VCaP (cell line): Measurements from ENCODE around the gene SMYD3.
"Not testable (repeated sequence)": the region's sequence is repeated elsewhere in the genome, so short reads cannot be mapped to it uniquely, and the experiment has no call there.

Experiments used
- H3K27ac ChIP-seq: fragments of 450-650 bp; 2 replicates; pipeline ENCODE4 v1.5.1; 2017
- CTCF ChIP-seq: fragments of 450-650 bp; conservative IDR thresholded peaks from 2 replicates; pipeline ENCODE4 v1.5.1; 2017; ENCODE audit warnings: mild to moderate bottlenecking, moderate library complexity

Gene SMYD3

GRCh38 chr1:245742896-245743295, 764.2 kb downstream of the SMYD3 start:
- no peak overlapping the region for H3K27ac ChIP-seq
- no peak for TF ChIP-seq CTCF

GRCh38 chr1:245740336-245740735, 766.7 kb downstream of the SMYD3 start:
- not testable (repeated sequence) for H3K27ac ChIP-seq

GRCh38 chr1:245730801-245731200, 776.3 kb downstream of the SMYD3 start:
- H3K27ac ChIP-seq = no peak overlapping the region
- TF ChIP-seq CTCF = no peak

- not testable (repeated sequence) for H3K27ac ChIP-seq
Measured at GRCh38 chr1:245728035-245728434, 779.0 kb downstream of the SMYD3 start.

GRCh38 chr1:245721488-245721887, 785.6 kb downstream of the SMYD3 start:
- H3K27ac ChIP-seq = no peak overlapping the region
- TF ChIP-seq CTCF = no peak

- no peak for TF ChIP-seq CTCF
- H3K27ac ChIP-seq = no peak overlapping the region
Measured at GRCh38 chr1:245718951-245719350, 788.1 kb downstream of the SMYD3 start.

GRCh38 chr1:245718123-245718522, 789.0 kb downstream of the SMYD3 start:
- no peak for TF ChIP-seq CTCF
- H3K27ac ChIP-seq = no peak overlapping the region

- H3K27ac ChIP-seq = no peak overlapping the region
- TF ChIP-seq CTCF = no peak
Measured at GRCh38 chr1:245717611-245718010, 789.5 kb downstream of the SMYD3 start.

GRCh38 chr1:245716561-245716960, 790.5 kb downstream of the SMYD3 start:
- no peak overlapping the region for H3K27ac ChIP-seq
- TF ChIP-seq CTCF = no peak
